Ishikawa (cell line): ENCODE data around the gene MGMT.

Experiments used
- CEBPB ChIP-seq: IDR thresholded peaks from 2 replicates; pipeline ENCODE4 v1.6.1; 2012
- CREB1 ChIP-seq: IDR thresholded peaks from 2 replicates; pipeline ENCODE4 v1.6.1; 2012; ENCODE audit warnings: low read depth
- EGR1 ChIP-seq: IDR thresholded peaks from 2 replicates; pipeline ENCODE4 v1.6.1; 2012
- EP300 ChIP-seq: IDR thresholded peaks from 2 replicates; pipeline ENCODE4 v1.6.1; 2012; ENCODE audit warnings: borderline replicate concordance
- FOXM1 ChIP-seq: IDR thresholded peaks from 2 replicates; pipeline ENCODE4 v1.6.1; 2012; ENCODE audit warnings: low read depth, borderline replicate concordance
- MAX ChIP-seq: IDR thresholded peaks from 2 replicates; pipeline ENCODE4 v1.6.1; 2012
- NFIC ChIP-seq: IDR thresholded peaks from 2 replicates; pipeline ENCODE4 v1.6.1; 2012
- RAD21 ChIP-seq: IDR thresholded peaks from 2 replicates; pipeline ENCODE4 v1.6.1; 2012; ENCODE audit warnings: low read depth
- REST ChIP-seq: IDR thresholded peaks from 2 replicates; pipeline ENCODE4 v1.6.1; 2012; ENCODE audit warnings: low read depth, mild to moderate bottlenecking
- TAF1 ChIP-seq: IDR thresholded peaks from 2 replicates; pipeline ENCODE4 v1.6.1; 2012; ENCODE audit warnings: low read depth, mild to moderate bottlenecking
- TCF12 ChIP-seq: IDR thresholded peaks from 2 replicates; pipeline ENCODE4 v1.6.1; 2012; ENCODE audit warnings: low read depth
- TEAD4 ChIP-seq: IDR thresholded peaks from 2 replicates; pipeline ENCODE4 v1.6.1; 2012
- YY1 ChIP-seq: IDR thresholded peaks from 2 replicates; pipeline ENCODE4 v1.6.1; 2012; ENCODE audit warnings: low read depth
- ZBTB7A ChIP-seq: IDR thresholded peaks from 2 replicates; pipeline ENCODE4 v1.6.1; 2012; ENCODE audit warnings: low read depth
- TF ChIP-seq, protein P1 (sequence below): IDR thresholded peaks from 2 replicates; pipeline ENCODE4 v1.6.1; 2012

MGMT gene

DNA sequence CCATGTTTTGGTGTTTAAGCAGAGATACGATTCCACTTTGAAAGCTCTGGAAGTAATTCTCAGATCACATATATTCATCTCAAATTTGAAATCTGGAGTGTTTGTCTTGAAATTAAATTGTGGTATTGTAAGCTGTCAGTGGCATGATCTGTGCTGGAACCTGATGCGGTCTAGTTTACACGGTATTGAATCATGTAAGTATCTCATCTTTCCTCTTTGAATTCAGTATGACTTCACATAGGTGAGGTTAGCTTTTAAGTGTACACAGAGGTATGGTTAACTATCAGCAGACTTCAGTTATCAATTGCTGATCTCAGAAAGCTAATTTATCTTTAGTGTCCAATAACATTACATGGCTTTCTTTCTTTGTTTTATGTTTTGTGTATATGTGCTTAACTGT lies 155.2 kb downstream of the MGMT start:
- TF ChIP-seq TEAD4 (no peak), TCF12 (no peak), YY1 (no peak), EGR1 (no peak), REST (no peak), NFIC (no peak), CEBPB (no peak), ZBTB7A (no peak)

GRCh38 chr10:129622736-129623135 lies 155.7 kb downstream of the MGMT start:
- TF ChIP-seq YY1 (no peak), ZBTB7A (no peak), EGR1 (no peak), TEAD4 (no peak), CEBPB (no peak), FOXM1 (no peak), NFIC (no peak), TCF12 (no peak), EP300 (no peak), TAF1 (no peak), MAX (no peak), CREB1 (no peak), RAD21 (no peak), REST (no peak)
- TF ChIP-seq, protein P1, sequence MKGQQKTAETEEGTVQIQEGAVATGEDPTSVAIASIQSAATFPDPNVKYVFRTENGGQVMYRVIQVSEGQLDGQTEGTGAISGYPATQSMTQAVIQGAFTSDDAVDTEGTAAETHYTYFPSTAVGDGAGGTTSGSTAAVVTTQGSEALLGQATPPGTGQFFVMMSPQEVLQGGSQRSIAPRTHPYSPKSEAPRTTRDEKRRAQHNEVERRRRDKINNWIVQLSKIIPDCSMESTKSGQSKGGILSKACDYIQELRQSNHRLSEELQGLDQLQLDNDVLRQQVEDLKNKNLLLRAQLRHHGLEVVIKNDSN = no peak

GRCh38 chr10:129624526-129624925 lies 157.5 kb downstream of the MGMT start:
- TF ChIP-seq CREB1 (no peak), YY1 (no peak), EP300 (no peak), RAD21 (no peak), CEBPB (no peak), NFIC (no peak), REST (no peak), ZBTB7A (no peak), TEAD4 (no peak), TCF12 (no peak), FOXM1 (no peak), MAX (no peak), EGR1 (no peak), TAF1 (no peak)

- TF ChIP-seq CREB1 = no peak
- TF ChIP-seq CEBPB = no peak
- no peak for TF ChIP-seq EGR1
- TF ChIP-seq MAX = no peak
- TF ChIP-seq TAF1 = no peak
- no peak for TF ChIP-seq YY1
- TF ChIP-seq TEAD4 = no peak
- TF ChIP-seq, protein P1 = no peak
- TF ChIP-seq RAD21 = no peak
- TF ChIP-seq ZBTB7A = no peak
- TF ChIP-seq NFIC = no peak
- TF ChIP-seq EP300 = no peak
- no peak for TF ChIP-seq REST
- no peak for TF ChIP-seq FOXM1
- no peak for TF ChIP-seq TCF12
Observed at GRCh38 chr10:129626309-129626708, 159.3 kb downstream of the MGMT start.
